Measurements from ENCODE around the gene IST1. TPM values are rescaled to one million over a fixed set of nuclear protein-coding genes. Genes with fewer than 3 reads are reported as not detected.
A peak's percentile ranks its signal among the peaks of the same experiment; 100 is the strongest.

IST1 gene
- total and polyA plus RNA-seq, 2 donors (not counting 1 experiment from before 2014, with no cell fraction given) = 139 to 221 TPM

- Histone ChIP-seq H3K36me3 (ENCODE audit: control insufficient read depth, insufficient read depth, low read length) (peaks cover 15% of the 10 kb centered on the region), H4K20me1 (ENCODE audit: control insufficient read depth, extremely low read depth, insufficient read depth, low read length) (no peaks in the 10 kb centered on the region)
- no peak for TF ChIP-seq EZH2 (IDR thresholded peaks at IDR 0.05; ENCODE audit: low read length, missing control alignments)
- TF ChIP-seq CTCF (conservative IDR thresholded peaks at IDR 0.05 in 1 of 2, IDR thresholded peaks at IDR 0.05 in 1 of 2; ENCODE audit: low read depth in 1 of 2, low read length in 2 of 2) = no peak
Measured at GRCh38 chr16:71931599-71931998, 36.3 kb downstream of the IST1 start.

GRCh38 chr16:71933017-71933416 is 37.7 kb downstream of the IST1 start:
- TF ChIP-seq EZH2 (IDR thresholded peaks at IDR 0.05; ENCODE audit: low read length, missing control alignments) (no peak), CTCF (conservative IDR thresholded peaks at IDR 0.05 in 1 of 2, IDR thresholded peaks at IDR 0.05 in 1 of 2; ENCODE audit: low read depth in 1 of 2, low read length in 2 of 2) (no peak)
- Histone ChIP-seq H3K27ac (ENCODE audit: insufficient read depth, low read length) (no peak overlapping the region), H3K4me1 (ENCODE audit: control insufficient read depth, extremely low read depth, insufficient read depth, low read length) (peaks cover 17% of the 10 kb centered on the region), H3K4me3 (replicated peaks in 1 of 4; ENCODE audit: control extremely low read depth in 1 of 4, insufficient read depth in 1 of 4, low read depth in 3 of 4, low read length in 4 of 4) (no peak overlapping the region), H3K36me3 (ENCODE audit: control insufficient read depth, insufficient read depth, low read length) (peaks cover 13% of the 10 kb centered on the region), H4K20me1 (ENCODE audit: control insufficient read depth, extremely low read depth, insufficient read depth, low read length) (no peaks in the 10 kb centered on the region), H3K79me2 (ENCODE audit: control insufficient read depth, insufficient read depth, low read length) (peaks cover 21% of the 10 kb centered on the region), H3K4me2 (ENCODE audit: extremely low read depth, insufficient read depth, low read length) (no peak overlapping the region), H3K9me3 (ENCODE audit: control insufficient read depth, insufficient read depth, low read depth, low read length) (no peaks in the 10 kb centered on the region), H3K27me3 (ENCODE audit: control insufficient read depth, insufficient read depth, low read length) (no peaks in the 10 kb centered on the region), H2AFZ (ENCODE audit: low read length) (no peak overlapping the region), H3K9ac (ENCODE audit: insufficient read depth, low read length) (no peak overlapping the region)
- DNase-seq (ENCODE audit: low read depth in 2 of 2) = no peak

More at GRCh38 chr16:71931599-71931998, 36.3 kb downstream of the IST1 start:
- Histone ChIP-seq H3K27me3 (ENCODE audit: control insufficient read depth, insufficient read depth, low read length) (no peaks in the 10 kb centered on the region), H2AFZ (ENCODE audit: low read length) (no peak overlapping the region), H3K4me1 (ENCODE audit: control insufficient read depth, extremely low read depth, insufficient read depth, low read length) (peaks cover 26% of the 10 kb centered on the region), H3K9ac (ENCODE audit: insufficient read depth, low read length) (no peak overlapping the region), H3K4me2 (ENCODE audit: extremely low read depth, insufficient read depth, low read length) (no peak overlapping the region), H3K9me3 (ENCODE audit: control insufficient read depth, insufficient read depth, low read depth, low read length) (no peaks in the 10 kb centered on the region), H3K79me2 (ENCODE audit: control insufficient read depth, insufficient read depth, low read length) (peaks cover 24% of the 10 kb centered on the region), H3K4me3 (replicated peaks in 1 of 4; ENCODE audit: control extremely low read depth in 1 of 4, insufficient read depth in 1 of 4, low read depth in 3 of 4, low read length in 4 of 4) (no peak overlapping the region), H3K27ac (ENCODE audit: insufficient read depth, low read length) (no peak overlapping the region)
- DNase-seq (ENCODE audit: low read depth in 2 of 2) = no peak

GRCh38 chr16:71933913-71934695 is 38.8 kb downstream of the IST1 start:
- H4K20me1 ChIP-seq (ENCODE audit: control insufficient read depth, extremely low read depth, insufficient read depth, low read length) = no peaks in the 10 kb centered on the region
- DNase-seq (ENCODE audit: low read depth in 2 of 2) = peak; percentile 30 to 61
- TF ChIP-seq EZH2 (IDR thresholded peaks at IDR 0.05; ENCODE audit: low read length, missing control alignments) (no peak), CTCF (conservative IDR thresholded peaks at IDR 0.05 in 1 of 2, IDR thresholded peaks at IDR 0.05 in 1 of 2; ENCODE audit: low read depth in 1 of 2, low read length in 2 of 2) (no peak)
- peaks cover 8% of the 10 kb centered on the region for H3K36me3 ChIP-seq (ENCODE audit: control insufficient read depth, insufficient read depth, low read length)
- no peak overlapping the region for H3K4me3 ChIP-seq (replicated peaks in 1 of 4; ENCODE audit: control extremely low read depth in 1 of 4, insufficient read depth in 1 of 4, low read depth in 3 of 4, low read length in 4 of 4)
- no peak overlapping the region for H3K9ac ChIP-seq (ENCODE audit: insufficient read depth, low read length)
- no peak overlapping the region for H2AFZ ChIP-seq (ENCODE audit: low read length)
- peaks cover 16% of the 10 kb centered on the region for H3K79me2 ChIP-seq (ENCODE audit: control insufficient read depth, insufficient read depth, low read length)
- peaks cover 8% of the 10 kb centered on the region for H3K4me1 ChIP-seq (ENCODE audit: control insufficient read depth, extremely low read depth, insufficient read depth, low read length)
- no peaks in the 10 kb centered on the region for H3K9me3 ChIP-seq (ENCODE audit: control insufficient read depth, insufficient read depth, low read depth, low read length)
- no peak overlapping the region for H3K4me2 ChIP-seq (ENCODE audit: extremely low read depth, insufficient read depth, low read length)
- H3K27ac ChIP-seq (ENCODE audit: insufficient read depth, low read length) = peak overlapping the region; percentile 59
- H3K27me3 ChIP-seq (ENCODE audit: control insufficient read depth, insufficient read depth, low read length) = no peaks in the 10 kb centered on the region

All from fibroblast of lung (primary cell).